IMR-90 (cell line): ENCODE measurements around the gene LAMB1. TPM values are rescaled to one million over a fixed set of nuclear protein-coding genes. Genes with fewer than 3 reads are reported as not detected.

Source experiments
- ATAC-seq: fragments of 200-7000 bp; cut with Tn5 transposase; 2 replicates; pipeline ENCODE4 v1.9.1; 2020; ENCODE audit warnings: low read depth, mild to moderate bottlenecking, moderate library complexity
- BruUV-seq: library from RNA; stranded (reverse); fragments of 400-500 nt; replicated peaks from 2 replicates; lab custom pipeline; 2021; lab: Mats Ljungman, UMichigan
- CTCF ChIA-PET: fragments of 300-600 bp; formaldehyde crosslinking; extraction: SDS; loops from one replicate; lab custom pipeline; 2021; ENCODE audit warnings: antibody characterized with exemption; lab: Yijun Ruan, JAX
- POLR2A ChIA-PET: fragments of 300-600 bp; sonication (Branson Sonifier 250); formaldehyde crosslinking; loops from one replicate; lab custom pipeline; 2022; ENCODE audit warnings: antibody characterized with exemption; ENCODE audit not compliant: unreplicated experiment; lab: Charles Lee
- DNase-seq: peaks from one replicate; pipeline ENCODE4 v3.0.0; 2013
- H2AFZ ChIP-seq: replicated peaks from 2 replicates; pipeline ENCODE3; 2013; ENCODE audit warnings: low read length, mild to moderate bottlenecking; ENCODE audit not compliant: poor library complexity
- H2AK5ac ChIP-seq: 2 replicates; pipeline ENCODE4 v1.6.1; 2013; ENCODE audit warnings: low read depth, low read length, inconsistent platforms
- H2AK9ac ChIP-seq: replicated peaks from 2 replicates; pipeline ENCODE3; 2013; ENCODE audit warnings: mild to moderate bottlenecking, low read depth, low read length, moderate library complexity; ENCODE audit not compliant: poor library complexity
- H2BK120ac ChIP-seq: 2 replicates; pipeline ENCODE4 v1.6.1; 2013; ENCODE audit warnings: low read depth, low read length, inconsistent platforms
- H2BK15ac ChIP-seq: 3 replicates; pipeline ENCODE4 v1.6.1; 2013; ENCODE audit warnings: low read depth, low read length, inconsistent platforms
- H2BK20ac ChIP-seq: 2 replicates; pipeline ENCODE4 v1.6.1; 2013; ENCODE audit warnings: low read depth, mild to moderate bottlenecking, inconsistent platforms, low read length, moderate library complexity
- H2BK5ac ChIP-seq: 2 replicates; pipeline ENCODE4 v1.6.1; 2013; ENCODE audit warnings: mild to moderate bottlenecking, low read depth, low read length, inconsistent platforms; ENCODE audit not compliant: poor library complexity, severe bottlenecking
- H3K14ac ChIP-seq: replicated peaks from 2 replicates; pipeline ENCODE4 v1.6.1; 2013; ENCODE audit warnings: low read depth, low read length, inconsistent platforms
- H3K18ac ChIP-seq: 2 replicates; pipeline ENCODE4 v1.6.1; 2013; ENCODE audit warnings: low read depth, low read length, control low read depth
- H3K23ac ChIP-seq: 2 replicates; pipeline ENCODE4 v1.6.1; 2013; ENCODE audit warnings: low read depth, low read length, inconsistent platforms
- H3K27ac ChIP-seq: 2 replicates; pipeline ENCODE4 v1.5.1; 2013; ENCODE audit warnings: mild to moderate bottlenecking, control low read depth, low read length; ENCODE audit not compliant: insufficient read depth
- H3K27me3 ChIP-seq: 2 replicates; pipeline ENCODE4 v1.6.1; 2013; ENCODE audit warnings: low read length; ENCODE audit not compliant: control insufficient read depth, insufficient read depth
- H3K36me3 ChIP-seq: 2 replicates; pipeline ENCODE4 v1.6.1; 2013; ENCODE audit warnings: low read length, mixed read lengths; ENCODE audit not compliant: control insufficient read depth, insufficient read depth
- H3K4ac ChIP-seq: 2 replicates; pipeline ENCODE4 v1.6.1; 2013; ENCODE audit warnings: low read depth, low read length, inconsistent platforms
- H3K4me1 ChIP-seq: 2 replicates; pipeline ENCODE4 v1.6.1; 2013; ENCODE audit warnings: low read length, mixed read lengths; ENCODE audit not compliant: control insufficient read depth, insufficient read depth
- H3K4me2 ChIP-seq: 2 replicates; pipeline ENCODE4 v1.6.1; 2013; ENCODE audit warnings: low read depth, mild to moderate bottlenecking, control low read depth, low read length, moderate library complexity
- H3K4me3 ChIP-seq: 2 replicates; pipeline ENCODE4 v1.5.1; 2013; ENCODE audit warnings: low read depth, mild to moderate bottlenecking, control low read depth, low read length, moderate library complexity; ENCODE audit not compliant: insufficient read depth
- H3K56ac ChIP-seq: 2 replicates; pipeline ENCODE4 v1.6.1; 2013; ENCODE audit warnings: low read length, inconsistent platforms; ENCODE audit not compliant: insufficient read depth; ENCODE audit errors: extremely low read depth
- H3K79me1 ChIP-seq, 2 experiments: 2 replicates each; pipeline ENCODE4 v1.6.1; 2013; ENCODE audit warnings: low read length in 2 of 2, inconsistent platforms in 1 of 2, low read depth in 1 of 2
- H3K9ac ChIP-seq: 2 replicates; pipeline ENCODE4 v1.6.1; 2013; ENCODE audit warnings: low read depth, low read length, control low read depth
- H3K9me1 ChIP-seq: 2 replicates; pipeline ENCODE4 v1.6.1; 2013; ENCODE audit warnings: low read length, inconsistent platforms; ENCODE audit not compliant: insufficient read depth
- H3K9me3 ChIP-seq: 2 replicates; pipeline ENCODE4 v1.6.1; 2013; ENCODE audit warnings: low read length; ENCODE audit not compliant: control insufficient read depth, insufficient read depth
- H4K20me1 ChIP-seq: 2 replicates; pipeline ENCODE4 v1.6.1; 2013; ENCODE audit warnings: low read length, inconsistent platforms; ENCODE audit not compliant: insufficient read depth
- H4K5ac ChIP-seq: 2 replicates; pipeline ENCODE4 v1.6.1; 2013; ENCODE audit warnings: mild to moderate bottlenecking, low read depth, low read length, control low read depth
- H4K8ac ChIP-seq, 2 experiments: 2 replicates each; pipeline ENCODE4 v1.6.1; 2013; ENCODE audit warnings: low read depth in 2 of 2, low read length in 2 of 2, control low read depth in 1 of 2, inconsistent platforms in 1 of 2
- H4K91ac ChIP-seq: 2 replicates; pipeline ENCODE4 v1.6.1; 2013; ENCODE audit warnings: low read depth, low read length, inconsistent platforms; ENCODE audit not compliant: insufficient read depth
- BHLHE40 ChIP-seq: fragments of 150-350 bp; IDR thresholded peaks from 2 replicates; pipeline ENCODE4 v1.6.1; 2016; ENCODE audit warnings: mild to moderate bottlenecking, low read depth, low read length
- CEBPB ChIP-seq: IDR thresholded peaks from 2 replicates; pipeline ENCODE4 v1.6.1; 2012; ENCODE audit warnings: low read depth, low read length, improper control_type of control experiment
- CHD1 ChIP-seq: IDR thresholded peaks from 2 replicates; pipeline ENCODE4 v1.6.1; 2012; ENCODE audit warnings: low read depth, low read length, improper control_type of control experiment
- CTCF ChIP-seq: conservative IDR thresholded peaks from 2 replicates; pipeline ENCODE4 v1.5.1; 2012; ENCODE audit warnings: mild to moderate bottlenecking, low read depth, low read length, improper control_type of control experiment
- FOS ChIP-seq: fragments of 150-350 bp; IDR thresholded peaks from 2 replicates; pipeline ENCODE4 v1.6.1; 2016; ENCODE audit warnings: low read depth, low read length
- MAFK ChIP-seq: IDR thresholded peaks from 2 replicates; pipeline ENCODE4 v1.6.1; 2012; ENCODE audit warnings: low read depth, low read length, improper control_type of control experiment
- MAZ ChIP-seq: IDR thresholded peaks from 2 replicates; pipeline ENCODE4 v1.6.1; 2012; ENCODE audit warnings: low read depth, mild to moderate bottlenecking, low read length, improper control_type of control experiment, moderate library complexity, borderline replicate concordance
- MXI1 ChIP-seq: IDR thresholded peaks from 2 replicates; pipeline ENCODE4 v1.6.1; 2012; ENCODE audit warnings: low read depth, mild to moderate bottlenecking, low read length, moderate library complexity, borderline replicate concordance
- NFE2L2 ChIP-seq: fragments of 150-350 bp; IDR thresholded peaks from 2 replicates; pipeline ENCODE4 v1.6.1; 2016; ENCODE audit warnings: low read depth, mild to moderate bottlenecking, low read length
- POLR2A ChIP-seq: IDR thresholded peaks from 2 replicates; pipeline ENCODE4 v1.6.1; 2012; ENCODE audit warnings: mild to moderate bottlenecking, low read depth, low read length
- RAD21 ChIP-seq: IDR thresholded peaks from 2 replicates; pipeline ENCODE4 v1.6.1; 2012; ENCODE audit warnings: low read length, improper control_type of control experiment
- RCOR1 ChIP-seq: IDR thresholded peaks from 2 replicates; pipeline ENCODE4 v1.6.1; 2012; ENCODE audit warnings: mild to moderate bottlenecking, low read length, improper control_type of control experiment; ENCODE audit not compliant: insufficient replicate concordance
- RFX5 ChIP-seq: IDR thresholded peaks from 2 replicates; pipeline ENCODE4 v1.8.0; 2012; ENCODE audit warnings: low read depth, mild to moderate bottlenecking, low read length, moderate library complexity
- SMC3 ChIP-seq: fragments of 150-350 bp; IDR thresholded peaks from 2 replicates; pipeline ENCODE4 v1.6.1; 2016; ENCODE audit warnings: low read depth, mild to moderate bottlenecking, antibody characterized with exemption, low read length, moderate library complexity
- WGBS, 2 experiments: methylation state at CpG; one replicate each; pipeline versions ENCODE4 v1.1.5 to v1.1.7; 2013; ENCODE audit warnings: missing lambda C conversion rate in 2 of 2; ENCODE audit not compliant: insufficient read length in 1 of 2; ENCODE audit errors: extremely low coverage in 2 of 2; 5-methylcytosine and 5-hydroxymethylcytosine counted together
- dilution Hi-C: fragments of 300-500 bp; cut with HindIII; formaldehyde crosslinking; loops from one replicate; pipeline ENCODE4 v1.14.3; 2018; ENCODE audit warnings: low sequenced_read_pairs; ENCODE audit not compliant: unreplicated experiment
- in situ Hi-C: fragments of 300-500 bp; cut with MboI; formaldehyde crosslinking; loops from 3 replicates; pipeline ENCODE4 v1.14.3; 2019; ENCODE audit warnings: low sequenced_read_pairs, inconsistent platforms, mixed read lengths
- intact Hi-C: fragments of 100-400 bp; cut with micrococcal nuclease; formaldehyde crosslinking; loops from 2 replicates; pipeline ENCODE4 v1.10.0; 2022
- polyA plus RNA-seq, 3 experiments: library from polyadenylated mRNA; depleted of rRNA; stranded (reverse); fragments of >200 nt; gene quantifications; 2 replicates each; pipeline ENCODE4 v1.2.3, GENCODE V29; 2012; ENCODE audit warnings: low replicate concordance in 1 of 3
- total RNA-seq: library from RNA; depleted of rRNA; stranded (reverse); fragments of >200 nt; gene quantifications from 2 replicates; pipeline ENCODE4 v1.2.3, GENCODE V29; 2012
- TF ChIP-seq, protein P1 (sequence below): fragments of 150-350 bp; IDR thresholded peaks from 2 replicates; pipeline ENCODE4 v1.6.1; 2017; ENCODE audit warnings: mild to moderate bottlenecking, antibody characterized with exemption, low read length, low read depth
- TF ChIP-seq, protein P2 (sequence below): fragments of 150-350 bp; IDR thresholded peaks from 2 replicates; pipeline ENCODE4 v1.6.1; 2016; ENCODE audit warnings: low read depth, mild to moderate bottlenecking, low read length, moderate library complexity, borderline replicate concordance

LAMB1 gene
- total and polyA plus RNA-seq, 2 of the 4 experiments (the other 2 are of a cell fraction) = 114 to 117 TPM

DNA sequence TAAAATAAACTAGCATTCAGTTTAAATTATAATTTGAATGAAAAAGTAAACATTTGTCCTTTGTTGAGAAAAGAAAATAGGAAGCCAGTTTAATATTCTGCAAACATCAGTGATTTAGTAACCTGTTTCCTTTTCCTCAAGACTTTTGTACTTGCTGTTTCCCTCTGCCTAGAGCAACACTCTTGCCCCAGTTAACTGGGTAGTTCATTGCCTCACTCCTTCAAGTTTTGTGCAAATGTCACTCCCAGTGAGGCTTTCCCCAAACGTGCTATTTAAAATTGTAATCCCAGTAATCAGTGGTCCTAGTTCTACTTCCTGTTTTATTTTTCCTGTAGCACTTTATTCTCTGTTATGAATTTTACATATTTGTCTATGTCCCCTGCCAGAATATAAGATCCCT, 88.1 kb downstream of the LAMB1 start:
- H2BK20ac ChIP-seq = no peak overlapping the region
- no peak overlapping the region for H3K56ac ChIP-seq
- H2BK5ac ChIP-seq = no peak overlapping the region
- H3K4ac ChIP-seq = no peak overlapping the region
- BruUV-seq = no TSS peak
- intact Hi-C loops = no loop called here
- no peak overlapping the region for H2AFZ ChIP-seq
- no peak for DNase-seq
- no peak overlapping the region for H3K18ac ChIP-seq
- no peak for TF ChIP-seq NFE2L2
- no peak for TF ChIP-seq POLR2A
- TF ChIP-seq, protein P1, sequence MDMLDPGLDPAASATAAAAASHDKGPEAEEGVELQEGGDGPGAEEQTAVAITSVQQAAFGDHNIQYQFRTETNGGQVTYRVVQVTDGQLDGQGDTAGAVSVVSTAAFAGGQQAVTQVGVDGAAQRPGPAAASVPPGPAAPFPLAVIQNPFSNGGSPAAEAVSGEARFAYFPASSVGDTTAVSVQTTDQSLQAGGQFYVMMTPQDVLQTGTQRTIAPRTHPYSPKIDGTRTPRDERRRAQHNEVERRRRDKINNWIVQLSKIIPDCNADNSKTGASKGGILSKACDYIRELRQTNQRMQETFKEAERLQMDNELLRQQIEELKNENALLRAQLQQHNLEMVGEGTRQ = no peak
- no peak for TF ChIP-seq RAD21
- TF ChIP-seq RCOR1 = no peak
- TF ChIP-seq MXI1 = no peak
- no peak for TF ChIP-seq MAZ
- TF ChIP-seq, protein P2, sequence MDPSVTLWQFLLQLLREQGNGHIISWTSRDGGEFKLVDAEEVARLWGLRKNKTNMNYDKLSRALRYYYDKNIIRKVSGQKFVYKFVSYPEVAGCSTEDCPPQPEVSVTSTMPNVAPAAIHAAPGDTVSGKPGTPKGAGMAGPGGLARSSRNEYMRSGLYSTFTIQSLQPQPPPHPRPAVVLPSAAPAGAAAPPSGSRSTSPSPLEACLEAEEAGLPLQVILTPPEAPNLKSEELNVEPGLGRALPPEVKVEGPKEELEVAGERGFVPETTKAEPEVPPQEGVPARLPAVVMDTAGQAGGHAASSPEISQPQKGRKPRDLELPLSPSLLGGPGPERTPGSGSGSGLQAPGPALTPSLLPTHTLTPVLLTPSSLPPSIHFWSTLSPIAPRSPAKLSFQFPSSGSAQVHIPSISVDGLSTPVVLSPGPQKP = no peak
- TF ChIP-seq RFX5 = no peak
- no peak for TF ChIP-seq FOS
- TF ChIP-seq CHD1 = no peak
- TF ChIP-seq CEBPB = no peak
- TF ChIP-seq MAFK = no peak
- TF ChIP-seq BHLHE40 = no peak
- TF ChIP-seq CTCF = no peak
- TF ChIP-seq SMC3 = no peak
- H3K9me1 ChIP-seq = peaks cover 3% of the 10 kb centered on the region
- dilution Hi-C loops = no loop called here
- H3K9ac ChIP-seq = no peak overlapping the region
- H2AK9ac ChIP-seq = no peak overlapping the region
- H3K4me1 ChIP-seq = no peaks in the 10 kb centered on the region
- no peak overlapping the region for H2BK120ac ChIP-seq
- peaks cover 18% of the 10 kb centered on the region for H3K36me3 ChIP-seq
- ChIA-PET CTCF (no interaction called here), POLR2A (no interaction called here)
- ATAC-seq = no peak
- H2BK15ac ChIP-seq = no peak overlapping the region
- H3K4me3 ChIP-seq = no peak overlapping the region
- no peak overlapping the region for H3K14ac ChIP-seq
- no peak overlapping the region for H3K27ac ChIP-seq
- no peaks in the 10 kb centered on the region for H4K20me1 ChIP-seq
- peaks cover 6 to 9% of the 10 kb centered on the region in 2 experiments; a peak in 3 of 4 replicates for H3K79me1 ChIP-seq
- no peak overlapping the region for H2AK5ac ChIP-seq
- H4K8ac ChIP-seq = no peak overlapping the region
- H3K23ac ChIP-seq = no peak overlapping the region
- no peak overlapping the region for H4K91ac ChIP-seq
- no peaks in the 10 kb centered on the region for H3K9me3 ChIP-seq
- no CpG with 5 or more reads among the region's 1 CpG for WGBS, 2 experiments
- 0 out of 2 replicates have a peak overlapping the region, but pooled peaks have one; percentile 56 for H4K5ac ChIP-seq
- no peak overlapping the region for H3K4me2 ChIP-seq
- in situ Hi-C loops = no loop called here
- no peaks in the 10 kb centered on the region for H3K27me3 ChIP-seq
